Measurements from ENCODE around the gene HELB. TPM values are rescaled to one million over a fixed set of nuclear protein-coding genes. Genes with fewer than 3 reads are reported as not detected.

Gene HELB
- total and polyA plus RNA-seq, 2 of the 4 experiments (the other 2 are of a cell fraction) = 0.72 to 2.9 TPM

- H3K18ac ChIP-seq (ENCODE audit: low read depth, low read length) = no peak overlapping the region
- no peak overlapping the region for H3K56ac ChIP-seq (ENCODE audit: extremely low read depth, insufficient read depth, low read length)
- no peak overlapping the region for H3K4ac ChIP-seq (ENCODE audit: low read depth, low read length)
- H3K4me3 ChIP-seq (ENCODE audit: insufficient read depth, low read depth, low read length) = no peak overlapping the region
- no peaks in the 10 kb centered on the region for H3K27me3 ChIP-seq (ENCODE audit: control insufficient read depth, insufficient read depth, low read length)
- intact Hi-C loops (cut with micrococcal nuclease) (no loop called here), dilution Hi-C loops (cut with HindIII; ENCODE audit: low sequenced_read_pairs, unreplicated experiment) (no loop called here), in situ Hi-C loops (cut with MboI; ENCODE audit: low sequenced_read_pairs) (no loop called here)
- POLR2A ChIA-PET (ENCODE audit: unreplicated experiment) = no interaction called here
- no peak overlapping the region for H2AFZ ChIP-seq (replicated peaks; ENCODE audit: low read length, poor library complexity)
- H3K9me1 ChIP-seq (ENCODE audit: insufficient read depth, low read length) = no peaks in the 10 kb centered on the region; the same call in 1 of the 2 replicates
- no peak overlapping the region for H3K27ac ChIP-seq (ENCODE audit: insufficient read depth, low read length)
- H3K23ac ChIP-seq (ENCODE audit: low read depth, low read length) = no peak overlapping the region
- H2AK5ac ChIP-seq (ENCODE audit: low read depth, low read length) = no peak overlapping the region
- no peaks in the 10 kb centered on the region for H3K9me3 ChIP-seq (ENCODE audit: control insufficient read depth, insufficient read depth, low read length)
- H2BK20ac ChIP-seq (ENCODE audit: low read depth, low read length) = no peak overlapping the region
- H3K14ac ChIP-seq (replicated peaks; ENCODE audit: low read depth, low read length) = no peak overlapping the region
- H3K9ac ChIP-seq (ENCODE audit: low read depth, low read length) = no peak overlapping the region
- ATAC-seq (ENCODE audit: low read depth) = no peak
- H3K79me1 ChIP-seq (ENCODE audit: low read depth in 1 of 2, low read length in 2 of 2) = no peaks in the 10 kb centered on the region
- no peak overlapping the region for H4K5ac ChIP-seq (ENCODE audit: low read depth, low read length)
- BruUV-seq (replicated peaks) = no TSS peak
- H4K20me1 ChIP-seq (ENCODE audit: insufficient read depth, low read length) = no peaks in the 10 kb centered on the region
- CTCF ChIA-PET = no interaction called here
- no CpG with 5 or more reads among the region's 2 CpGs for WGBS, 2 experiments (ENCODE audit: extremely low coverage in 2 of 2, insufficient read length in 1 of 2)
- no peaks in the 10 kb centered on the region for H3K36me3 ChIP-seq (ENCODE audit: control insufficient read depth, insufficient read depth, low read length)
- no peak for DNase-seq
- H2BK5ac ChIP-seq (ENCODE audit: low read depth, low read length, poor library complexity, severe bottlenecking) = no peak overlapping the region
- H3K4me2 ChIP-seq (ENCODE audit: low read depth, low read length) = no peak overlapping the region
- no peak overlapping the region for H2BK15ac ChIP-seq (ENCODE audit: low read depth, low read length)
- TF ChIP-seq, protein P1, sequence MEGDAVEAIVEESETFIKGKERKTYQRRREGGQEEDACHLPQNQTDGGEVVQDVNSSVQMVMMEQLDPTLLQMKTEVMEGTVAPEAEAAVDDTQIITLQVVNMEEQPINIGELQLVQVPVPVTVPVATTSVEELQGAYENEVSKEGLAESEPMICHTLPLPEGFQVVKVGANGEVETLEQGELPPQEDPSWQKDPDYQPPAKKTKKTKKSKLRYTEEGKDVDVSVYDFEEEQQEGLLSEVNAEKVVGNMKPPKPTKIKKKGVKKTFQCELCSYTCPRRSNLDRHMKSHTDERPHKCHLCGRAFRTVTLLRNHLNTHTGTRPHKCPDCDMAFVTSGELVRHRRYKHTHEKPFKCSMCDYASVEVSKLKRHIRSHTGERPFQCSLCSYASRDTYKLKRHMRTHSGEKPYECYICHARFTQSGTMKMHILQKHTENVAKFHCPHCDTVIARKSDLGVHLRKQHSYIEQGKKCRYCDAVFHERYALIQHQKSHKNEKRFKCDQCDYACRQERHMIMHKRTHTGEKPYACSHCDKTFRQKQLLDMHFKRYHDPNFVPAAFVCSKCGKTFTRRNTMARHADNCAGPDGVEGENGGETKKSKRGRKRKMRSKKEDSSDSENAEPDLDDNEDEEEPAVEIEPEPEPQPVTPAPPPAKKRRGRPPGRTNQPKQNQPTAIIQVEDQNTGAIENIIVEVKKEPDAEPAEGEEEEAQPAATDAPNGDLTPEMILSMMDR (conservative IDR thresholded peaks at IDR 0.05; ENCODE audit: low read depth, low read length) = no peak
- no peak for TF ChIP-seq RAD21 (IDR thresholded peaks at IDR 0.05; ENCODE audit: low read length)
- TF ChIP-seq CHD1 (IDR thresholded peaks at IDR 0.05; ENCODE audit: low read depth, low read length) = no peak
- H4K8ac ChIP-seq (ENCODE audit: low read depth in 2 of 2, low read length in 2 of 2) = no peak overlapping the region
- H3K4me1 ChIP-seq (ENCODE audit: control insufficient read depth, insufficient read depth, low read length) = no peaks in the 10 kb centered on the region
- no peak overlapping the region for H2AK9ac ChIP-seq (replicated peaks; ENCODE audit: low read depth, low read length, poor library complexity)
- H2BK120ac ChIP-seq (ENCODE audit: low read depth, low read length) = no peak overlapping the region
- H4K91ac ChIP-seq (ENCODE audit: insufficient read depth, low read depth, low read length) = no peak overlapping the region
These were observed 49.0 kb downstream of the HELB start for GRCh38 chr12:66351301-66351700.
